ENCODE data around the gene FAM20C. TPM values are rescaled to one million over a fixed set of nuclear protein-coding genes. Genes with fewer than 3 reads are reported as not detected.
A peak's percentile ranks its signal among the peaks of the same experiment; 100 is the strongest.

The FAM20C gene
- total RNA-seq, 2 donors from 2014 or later, result 18.5 to 18.9 TPM

GRCh38 chr7:289756-290553, 97.6 kb downstream of the FAM20C start, which contains the start of gene FOXL3:
Gene FOXL3, plus strand, starts transcription at chr7:290170. Its CDS starts 0 bp downstream, at chr7:290170.
- H3K27me3 ChIP-seq, result peaks cover 18% of the 10 kb centered on the region
- no peak within 1 kb of the TSS for H3K27ac ChIP-seq
- intact Hi-C loops (cut with DNase I), result no loop called here
- DNase-seq, result no peak
- peaks cover 10% of the 10 kb centered on the region for H3K4me1 ChIP-seq
- H3K36me3 ChIP-seq, result no peaks in the 10 kb centered on the region
- H3K4me3 ChIP-seq, result peak within 1 kb of the TSS; percentile 12
- no peaks in the 10 kb centered on the region for H3K9me3 ChIP-seq
- no peak for TF ChIP-seq CTCF (IDR thresholded peaks at IDR 0.05)
- H3K9ac ChIP-seq (ENCODE audit: low read depth in 2 of 2, low read length in 2 of 2), result no peak within 1 kb of the TSS

GRCh38 chr7:290554-291372, 98.4 kb downstream of the FAM20C start:
- Histone ChIP-seq H3K27ac (no peak overlapping the region), H3K36me3 (no peaks in the 10 kb centered on the region), H3K4me1 (peaks cover 10% of the 10 kb centered on the region), H3K9ac (ENCODE audit: low read depth in 2 of 2, low read length in 2 of 2) (no peak overlapping the region), H3K4me3 (peak overlapping the region; percentile 12), H3K27me3 (peaks cover 18% of the 10 kb centered on the region), H3K9me3 (no peaks in the 10 kb centered on the region)
- intact Hi-C loops (cut with DNase I), result no loop called here
- no peak for TF ChIP-seq CTCF (IDR thresholded peaks at IDR 0.05)
- DNase-seq, result no peak

GRCh38 chr7:291373-292092, 99.2 kb downstream of the FAM20C start:
- no peaks in the 10 kb centered on the region for H3K36me3 ChIP-seq
- intact Hi-C loops (cut with DNase I), result no loop called here
- no peak for DNase-seq
- no peak overlapping the region for H3K27ac ChIP-seq
- H3K4me1 ChIP-seq, result peaks cover 10% of the 10 kb centered on the region
- H3K4me3 ChIP-seq, result no peak overlapping the region
- no peaks in the 10 kb centered on the region for H3K9me3 ChIP-seq
- H3K9ac ChIP-seq (ENCODE audit: low read depth in 2 of 2, low read length in 2 of 2), result no peak overlapping the region
- peaks cover 18% of the 10 kb centered on the region for H3K27me3 ChIP-seq
- no peak for TF ChIP-seq CTCF (IDR thresholded peaks at IDR 0.05)

GRCh38 chr7:292226-292625, 99.9 kb downstream of the FAM20C start:
- intact Hi-C loops (cut with DNase I), result no loop called here

More at GRCh38 chr7:292226-292625, 99.9 kb downstream of the FAM20C start:
- H3K9ac ChIP-seq (ENCODE audit: low read depth in 2 of 2, low read length in 2 of 2), result no peak overlapping the region
- no peaks in the 10 kb centered on the region for H3K36me3 ChIP-seq
- no peak overlapping the region for H3K27ac ChIP-seq
- H3K4me3 ChIP-seq, result no peak overlapping the region
- DNase-seq, result no peak
- TF ChIP-seq CTCF (IDR thresholded peaks at IDR 0.05), result no peak
- H3K4me1 ChIP-seq, result peaks cover 10% of the 10 kb centered on the region
- H3K9me3 ChIP-seq, result no peaks in the 10 kb centered on the region
- H3K27me3 ChIP-seq, result peaks cover 18% of the 10 kb centered on the region
